ENCODE results near the gene SASH1.

The SASH1 gene

DNA sequence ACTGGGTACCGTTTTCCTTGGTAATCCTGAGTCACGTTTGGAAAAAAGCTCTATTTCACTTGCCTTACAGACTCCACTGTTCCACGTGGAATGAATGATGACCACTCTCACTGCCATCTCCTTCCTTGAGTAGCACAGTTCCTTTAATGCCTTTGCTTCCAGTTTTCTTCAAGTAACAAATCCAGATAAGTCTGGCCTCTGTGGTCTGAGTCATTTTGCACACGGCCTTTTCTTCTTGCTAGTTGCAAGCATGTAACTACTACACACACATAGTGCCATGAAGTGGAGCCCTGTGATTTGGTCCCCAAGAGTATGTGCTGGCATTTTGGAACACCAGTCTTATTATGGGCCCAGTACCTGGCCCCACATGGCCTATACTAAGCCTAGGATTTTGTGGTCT is 182.8 kb downstream of the SASH1 start:
- no peak for DNase-seq

- DNase-seq, result no peak
Measured at GRCh38 chr6:148526145-148526544, 183.5 kb downstream of the SASH1 start.

DNA sequence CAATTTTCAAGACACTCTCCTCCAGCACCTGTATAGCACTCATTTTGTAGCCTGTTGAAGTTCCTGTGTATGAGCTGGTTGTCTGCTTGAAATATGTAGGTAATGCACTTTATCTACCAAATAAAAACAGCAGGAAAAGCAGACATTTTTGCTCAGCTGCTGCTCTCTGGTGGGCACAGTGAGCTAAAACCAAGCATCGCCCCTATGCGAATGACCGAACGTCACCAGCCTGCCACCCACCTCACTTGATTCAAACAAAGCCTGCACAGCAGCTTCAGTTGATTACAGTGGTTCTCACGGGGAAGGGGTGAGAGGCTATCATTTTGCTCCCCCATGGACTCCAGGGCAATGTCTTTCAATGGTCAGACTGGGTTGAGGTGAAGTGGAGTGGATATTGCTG is 185.7 kb downstream of the SASH1 start:
- DNase-seq, result no peak

- no peak for DNase-seq
Measured at GRCh38 chr6:148529010-148529409, 186.4 kb downstream of the SASH1 start.

GRCh38 chr6:148530394-148530953 is 187.8 kb downstream of the SASH1 start:
- DNase-seq, result no peak

DNA sequence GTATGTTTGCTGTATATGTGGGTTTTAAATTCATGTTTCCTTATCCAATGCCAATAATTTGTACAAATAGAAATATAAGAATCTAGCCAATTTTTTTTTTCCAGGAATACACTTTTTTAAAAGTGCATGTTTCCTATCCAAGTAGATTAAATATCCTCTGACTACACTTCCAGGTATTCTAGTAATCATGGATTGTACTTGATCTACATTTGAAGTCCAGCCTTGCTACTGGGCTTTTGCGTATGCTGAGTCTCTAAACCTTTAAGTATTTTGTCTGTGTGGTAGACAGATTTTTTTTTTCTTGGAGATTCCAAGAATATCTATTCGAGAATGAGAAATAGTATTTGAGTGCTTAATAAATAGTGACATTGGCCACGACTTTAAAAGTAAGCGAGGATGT is 188.3 kb downstream of the SASH1 start:
- DNase-seq, result no peak

GRCh38 chr6:148532698-148533097 is 190.1 kb downstream of the SASH1 start:
- no peak for DNase-seq

GRCh38 chr6:148533309-148534107 is 190.9 kb downstream of the SASH1 start:
- DNase-seq, result peak; percentile 31

- no peak for DNase-seq
Measured at GRCh38 chr6:148534871-148535270, 192.2 kb downstream of the SASH1 start.

GRCh38 chr6:148535381-148535780 is 192.7 kb downstream of the SASH1 start:
- DNase-seq, result no peak

- DNase-seq, result no peak
Measured at GRCh38 chr6:148535976-148536375, 193.3 kb downstream of the SASH1 start.

- no peak for DNase-seq
Measured at GRCh38 chr6:148538261-148539190, 195.9 kb downstream of the SASH1 start.

GRCh38 chr6:148543540-148543939 is 200.9 kb downstream of the SASH1 start:
- DNase-seq, result no peak

DNA sequence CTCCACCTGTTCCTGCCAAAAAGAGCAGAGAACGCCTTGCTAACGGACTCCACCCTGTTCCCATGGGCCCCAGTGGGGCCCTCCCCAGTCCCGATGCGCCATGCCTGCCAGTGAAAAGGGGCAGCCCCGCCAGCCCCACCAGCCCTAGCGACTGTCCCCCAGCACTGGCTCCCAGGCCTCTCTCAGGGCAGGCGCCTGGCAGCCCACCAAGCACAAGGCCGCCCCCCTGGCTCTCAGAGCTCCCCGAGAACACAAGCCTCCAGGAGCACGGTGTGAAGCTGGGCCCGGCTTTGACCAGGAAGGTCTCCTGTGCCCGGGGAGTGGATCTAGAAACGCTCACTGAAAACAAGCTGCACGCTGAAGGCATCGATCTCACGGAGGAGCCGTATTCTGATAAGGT is 201.8 kb downstream of the SASH1 start:
- no peak for DNase-seq

DNA sequence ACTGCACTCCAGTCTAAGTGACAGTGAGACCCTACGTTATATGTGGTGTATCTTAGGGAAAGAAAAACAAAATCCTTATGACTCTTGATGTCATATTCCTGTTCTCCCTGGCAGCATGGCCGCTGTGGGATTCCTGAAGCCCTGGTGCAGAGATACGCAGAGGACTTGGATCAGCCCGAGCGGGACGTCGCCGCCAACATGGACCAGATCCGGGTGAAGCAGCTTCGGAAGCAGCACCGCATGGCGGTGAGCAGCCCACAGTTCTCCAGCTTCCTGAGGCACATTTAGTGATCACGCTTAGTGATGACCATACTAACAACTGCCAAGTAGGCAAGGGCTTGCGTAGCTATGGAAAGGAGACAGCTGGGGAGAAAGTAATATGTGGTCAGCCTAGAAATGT is 203.3 kb downstream of the SASH1 start:
- no peak for DNase-seq

DNA sequence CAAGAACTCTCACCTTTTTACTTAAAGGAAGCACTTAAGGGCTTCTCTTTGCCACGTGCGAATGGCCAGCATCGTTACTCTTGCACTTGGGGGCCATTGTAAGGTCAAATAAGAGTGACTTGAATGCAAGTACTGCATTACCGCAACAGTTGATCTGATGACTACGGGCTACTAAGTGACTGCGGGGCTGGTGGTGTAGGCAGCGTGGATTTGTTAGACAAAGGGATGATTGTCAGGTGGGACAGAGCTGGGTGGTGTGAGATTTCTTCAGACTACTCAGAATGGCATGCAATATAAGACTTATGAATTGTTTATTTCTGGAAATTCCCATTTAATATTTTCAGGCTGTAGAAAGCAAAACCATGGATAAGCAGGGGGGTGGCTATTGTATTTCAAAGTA is 204.5 kb downstream of the SASH1 start:
- no peak for DNase-seq

DNA sequence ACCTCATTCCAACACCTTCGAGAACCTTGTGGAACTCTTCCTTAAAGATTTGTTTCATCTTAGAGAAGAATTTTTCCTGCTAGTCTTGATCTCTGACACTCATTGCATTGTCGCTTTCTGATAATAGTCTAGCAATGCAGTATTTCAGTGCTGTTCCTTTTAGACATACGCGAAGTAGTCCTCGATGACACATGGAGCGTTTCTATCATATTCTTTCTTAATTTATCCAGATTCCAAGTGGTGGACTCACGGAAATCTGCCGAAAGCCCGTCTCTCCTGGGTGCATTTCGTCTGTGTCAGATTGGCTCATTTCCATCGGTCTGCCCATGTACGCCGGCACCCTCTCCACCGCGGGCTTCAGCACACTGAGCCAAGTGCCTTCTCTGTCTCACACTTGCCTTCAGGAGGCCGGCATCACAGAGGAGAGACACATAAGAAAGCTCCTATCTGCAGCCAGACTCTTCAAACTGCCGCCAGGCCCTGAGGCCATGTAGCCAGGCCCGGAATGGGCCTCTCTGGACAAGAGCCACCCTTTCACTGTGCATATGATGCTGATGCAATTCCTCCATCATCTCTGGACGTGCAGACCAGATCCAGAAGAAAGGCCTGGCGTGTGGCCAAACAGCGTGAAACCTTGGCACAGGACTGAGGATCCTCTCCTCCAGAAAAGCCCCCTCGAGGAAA is 205.6 kb downstream of the SASH1 start:
- no peak for DNase-seq

DNA sequence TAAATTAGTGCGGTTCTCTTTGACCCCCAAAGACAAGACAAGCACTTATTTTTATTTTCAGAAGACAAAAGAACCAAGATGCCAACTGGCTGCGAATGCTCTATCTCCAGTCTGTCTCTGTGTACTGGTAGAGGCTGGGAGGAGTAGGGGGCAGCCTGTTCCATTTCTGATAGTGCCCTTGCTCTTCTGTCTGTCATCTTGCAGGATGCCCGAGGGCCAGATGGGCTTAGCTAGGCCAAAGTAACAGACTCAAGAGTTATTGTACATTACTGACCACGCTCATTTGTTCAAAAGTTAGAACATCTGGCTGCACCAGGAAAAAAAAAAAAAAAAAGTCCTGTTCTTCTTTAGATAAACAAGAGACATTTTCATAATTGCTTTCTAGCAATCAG is 206.1 kb downstream of the SASH1 start:
- no peak for DNase-seq

GRCh38 chr6:148550569-148550968 is 207.9 kb downstream of the SASH1 start:
- DNase-seq, result no peak

DNA sequence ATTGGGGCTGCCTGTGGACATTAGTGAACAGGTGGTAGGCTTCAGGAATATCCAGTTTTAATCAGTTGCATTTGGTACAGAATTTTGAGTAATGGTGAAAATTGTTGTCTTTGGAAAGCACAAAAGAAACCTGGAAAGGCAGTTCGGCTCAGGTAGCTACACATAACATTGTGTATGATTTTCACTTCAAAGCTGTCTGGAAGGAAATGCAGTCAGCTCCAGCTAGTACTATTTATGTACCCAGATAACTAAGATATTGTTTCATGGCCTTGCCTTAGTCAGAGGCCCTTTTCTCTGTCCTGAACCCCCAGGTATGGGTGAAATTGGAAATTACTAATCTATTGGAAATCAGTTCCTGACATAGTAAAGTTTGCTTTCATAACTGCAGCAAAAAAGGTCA is 208.6 kb downstream of the SASH1 start:
- DNase-seq, result no peak

DNA sequence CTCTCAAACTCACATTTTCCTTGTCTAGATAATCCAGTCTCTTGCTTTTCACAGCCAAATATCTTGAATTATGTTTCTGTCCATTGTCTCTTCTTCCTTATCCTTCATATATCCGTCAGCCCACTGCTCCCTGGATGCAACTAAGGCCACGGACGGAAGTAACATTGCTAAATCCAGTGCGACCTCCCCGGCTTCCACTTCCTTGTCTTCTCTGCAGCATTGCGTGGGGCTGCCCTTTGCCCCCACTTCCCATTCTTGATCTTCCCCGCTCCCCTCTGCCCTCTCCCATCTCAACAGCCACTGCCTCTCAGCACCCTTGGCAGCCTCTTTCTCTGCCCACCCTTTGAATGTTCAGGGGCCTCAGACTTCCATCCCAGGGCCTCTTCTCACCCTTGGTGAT is 213.8 kb downstream of the SASH1 start:
- no peak for DNase-seq

- DNase-seq, result no peak
Measured at GRCh38 chr6:148557796-148558321, 215.2 kb downstream of the SASH1 start.

Measured in 8988T (cell line).